ENCODE measurements around the gene LBH.

DNA sequence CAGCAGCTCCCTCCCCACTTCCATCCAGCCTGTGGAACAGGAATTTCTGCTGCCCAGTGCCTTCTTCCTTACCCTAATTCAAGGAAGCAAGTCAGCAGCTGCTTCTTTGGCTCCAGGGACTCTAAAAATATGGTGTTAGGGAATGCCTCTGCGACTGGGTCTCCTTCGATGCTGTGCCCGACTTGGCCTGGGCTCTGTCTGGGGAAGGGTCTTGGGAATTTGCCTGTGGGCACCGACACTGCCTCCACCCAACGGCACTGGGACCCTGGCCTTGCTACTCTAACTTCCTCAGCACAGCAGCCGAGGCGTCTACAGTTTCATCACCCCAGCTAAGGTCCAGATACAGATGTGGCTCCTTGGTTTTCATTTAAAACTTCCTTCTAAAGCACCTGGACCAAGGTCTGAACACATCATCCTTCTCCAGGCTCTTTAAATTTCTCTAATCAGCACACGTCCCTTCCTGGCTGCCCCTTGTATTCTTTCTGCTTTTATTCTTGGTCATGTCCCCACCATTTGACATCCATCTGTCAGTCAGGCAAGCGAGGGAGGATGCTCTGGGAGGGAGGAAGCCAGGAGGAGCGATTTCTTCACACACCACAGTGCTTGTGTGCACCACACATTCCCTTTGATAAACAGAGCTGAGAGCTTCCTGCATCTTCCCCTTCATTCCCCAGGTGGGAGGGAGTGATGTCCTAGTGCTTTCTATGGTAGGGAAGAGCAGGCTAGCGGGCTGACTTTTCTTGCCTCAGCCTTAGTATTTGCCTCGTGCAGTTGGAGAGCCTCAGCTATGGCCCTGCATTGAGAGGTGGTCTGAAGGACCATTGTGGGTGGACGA, 6.8 kb downstream of the LBH start:
- TF ChIP-seq, protein P1, sequence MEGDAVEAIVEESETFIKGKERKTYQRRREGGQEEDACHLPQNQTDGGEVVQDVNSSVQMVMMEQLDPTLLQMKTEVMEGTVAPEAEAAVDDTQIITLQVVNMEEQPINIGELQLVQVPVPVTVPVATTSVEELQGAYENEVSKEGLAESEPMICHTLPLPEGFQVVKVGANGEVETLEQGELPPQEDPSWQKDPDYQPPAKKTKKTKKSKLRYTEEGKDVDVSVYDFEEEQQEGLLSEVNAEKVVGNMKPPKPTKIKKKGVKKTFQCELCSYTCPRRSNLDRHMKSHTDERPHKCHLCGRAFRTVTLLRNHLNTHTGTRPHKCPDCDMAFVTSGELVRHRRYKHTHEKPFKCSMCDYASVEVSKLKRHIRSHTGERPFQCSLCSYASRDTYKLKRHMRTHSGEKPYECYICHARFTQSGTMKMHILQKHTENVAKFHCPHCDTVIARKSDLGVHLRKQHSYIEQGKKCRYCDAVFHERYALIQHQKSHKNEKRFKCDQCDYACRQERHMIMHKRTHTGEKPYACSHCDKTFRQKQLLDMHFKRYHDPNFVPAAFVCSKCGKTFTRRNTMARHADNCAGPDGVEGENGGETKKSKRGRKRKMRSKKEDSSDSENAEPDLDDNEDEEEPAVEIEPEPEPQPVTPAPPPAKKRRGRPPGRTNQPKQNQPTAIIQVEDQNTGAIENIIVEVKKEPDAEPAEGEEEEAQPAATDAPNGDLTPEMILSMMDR (IDR thresholded peaks at IDR 0.05; ENCODE audit: poor library complexity) = no peak
- TF ChIP-seq EZH2phosphoT487 (IDR thresholded peaks at IDR 0.05; ENCODE audit: low read depth, severe bottlenecking, unreplicated experiment) = no peak
